Smooth muscle cell (in vitro differentiated cells): ENCODE measurements around the gene C1orf35. TPM values are rescaled to one million over a fixed set of nuclear protein-coding genes. Genes with fewer than 3 reads are reported as not detected.

Source experiments
- DNase-seq: peaks from one replicate; lab custom pipeline; 2025; ENCODE audit not compliant: unreplicated experiment; lab: John Stamatoyannopoulos, UW
- H2AFZ ChIP-seq: fragments of 200-600 bp; sonication (generic); 2 replicates; pipeline ENCODE4 v1.6.0; 2016; ENCODE audit warnings: antibody characterized with exemption, low read depth, mild to moderate bottlenecking
- H3F3A ChIP-seq: fragments of 200-600 bp; sonication (generic); 2 replicates; pipeline ENCODE4 v1.6.0; 2017; ENCODE audit warnings: antibody characterized with exemption, low read depth
- H3K27ac ChIP-seq: fragments of 200-600 bp; sonication (generic); 2 replicates; pipeline ENCODE4 v1.5.1; 2016; ENCODE audit warnings: low read depth, mild to moderate bottlenecking
- H3K27me3 ChIP-seq: fragments of 200-600 bp; sonication (generic); 2 replicates; pipeline ENCODE4 v1.6.1; 2016; ENCODE audit warnings: low read depth, mild to moderate bottlenecking
- H3K36me3 ChIP-seq: fragments of 200-600 bp; sonication (generic); 2 replicates; pipeline ENCODE4 v1.5.1; 2016; ENCODE audit warnings: low read depth
- H3K4me1 ChIP-seq: fragments of 200-600 bp; sonication (generic); 2 replicates; pipeline ENCODE4 v1.5.1; 2016; ENCODE audit warnings: low read depth
- H3K4me2 ChIP-seq: fragments of 200-600 bp; sonication (generic); 2 replicates; pipeline ENCODE4 v1.6.0; 2016; ENCODE audit warnings: mild to moderate bottlenecking
- H3K4me3 ChIP-seq: fragments of 200-600 bp; sonication (generic); 2 replicates; pipeline ENCODE4 v1.5.1; 2016; ENCODE audit warnings: mild to moderate bottlenecking
- H3K79me2 ChIP-seq: fragments of 200-600 bp; sonication (generic); 2 replicates; pipeline ENCODE4 v1.6.0; 2016; ENCODE audit warnings: low read depth, mild to moderate bottlenecking
- H3K9ac ChIP-seq: fragments of 200-600 bp; sonication (generic); 2 replicates; pipeline ENCODE4 v1.6.0; 2016; ENCODE audit warnings: low read depth
- H3K9me3 ChIP-seq: fragments of 200-600 bp; sonication (generic); replicated peaks from 2 replicates; pipeline ENCODE4 v1.5.1; 2016; ENCODE audit warnings: low read depth
- H4K20me1 ChIP-seq: fragments of 200-600 bp; sonication (generic); 2 replicates; pipeline ENCODE4 v1.6.0; 2016; ENCODE audit warnings: low read depth
- CTCF ChIP-seq: fragments of 200-600 bp; sonication (generic); IDR thresholded peaks from 2 replicates; pipeline ENCODE4 v1.5.1; 2017; ENCODE audit warnings: borderline replicate concordance, mild to moderate bottlenecking, antibody characterized with exemption; ENCODE audit not compliant: insufficient read depth, poor library complexity, severe bottlenecking
- WGBS: methylation state at CpG from one replicate; pipeline ENCODE4 v1.1.7; 2016; ENCODE audit warnings: low lambda C conversion rate; 5-methylcytosine and 5-hydroxymethylcytosine counted together
- polyA plus RNA-seq: library from polyadenylated mRNA; unstranded; fragments of >200 nt; fragmentation: Nextera tagmentation; extraction: Ambion mirVana; gene quantifications from 2 replicates; pipeline ENCODE4 v1.2.1, GENCODE V29; 2016
- total RNA-seq: library from RNA; depleted of rRNA; stranded (reverse); fragments of >200 nt; gene quantifications from 2 replicates; pipeline ENCODE4 v1.2.3, GENCODE V29; 2014

The C1orf35 gene
- total and polyA plus RNA-seq, 2 experiments from 2014 or later: 7.6 to 18.7 TPM

- Histone ChIP-seq H3K4me3 (peak overlapping the region; percentile 89), H3K4me2 (peak overlapping the region; percentile 78), H3F3A (no peaks in the 10 kb centered on the region), H3K9me3 (no peaks in the 10 kb centered on the region), H2AFZ (peak overlapping the region; percentile 46), H3K36me3 (no peaks in the 10 kb centered on the region), H3K27ac (peak overlapping the region; percentile 64), H4K20me1 (peaks cover 39% of the 10 kb centered on the region), H3K4me1 (peaks cover 11% of the 10 kb centered on the region), H3K9ac (peak overlapping the region; percentile 59), H3K79me2 (peaks cover 43% of the 10 kb centered on the region), H3K27me3 (peaks cover 25% of the 10 kb centered on the region)
- 24% methylated on average over 30 of the region's 30 CpGs for WGBS
- no peak for DNase-seq
- no peak for TF ChIP-seq CTCF
These were observed 36.3 kb upstream of the C1orf35 start for GRCh38 chr1:228139406-228139930.

GRCh38 chr1:228136901-228137300 is 33.8 kb upstream of the C1orf35 start:
- no peak overlapping the region for H3K4me3 ChIP-seq
- H3K9me3 ChIP-seq: no peaks in the 10 kb centered on the region
- H3K27ac ChIP-seq: no peak overlapping the region
- peaks cover 25% of the 10 kb centered on the region for H3K27me3 ChIP-seq
- no peak overlapping the region for H3K9ac ChIP-seq
- peaks cover 14% of the 10 kb centered on the region for H4K20me1 ChIP-seq
- H3K36me3 ChIP-seq: no peaks in the 10 kb centered on the region
- H3F3A ChIP-seq: no peaks in the 10 kb centered on the region
- TF ChIP-seq CTCF: no peak
- no peak overlapping the region for H2AFZ ChIP-seq
- H3K4me2 ChIP-seq: no peak overlapping the region
- H3K4me1 ChIP-seq: peaks cover 11% of the 10 kb centered on the region
- H3K79me2 ChIP-seq: peaks cover 17% of the 10 kb centered on the region
- WGBS: 57% methylated on average over 1 of the region's 1 CpG
- no peak for DNase-seq

GRCh38 chr1:228134591-228134990 is 31.5 kb upstream of the C1orf35 start:
- Histone ChIP-seq H3K27me3 (peaks cover 25% of the 10 kb centered on the region), H2AFZ (no peak overlapping the region), H4K20me1 (no peaks in the 10 kb centered on the region), H3K79me2 (no peaks in the 10 kb centered on the region), H3K4me2 (no peak overlapping the region), H3K4me3 (no peak overlapping the region), H3K27ac (no peak overlapping the region), H3K36me3 (no peaks in the 10 kb centered on the region), H3K9ac (no peak overlapping the region), H3K9me3 (no peaks in the 10 kb centered on the region), H3F3A (no peaks in the 10 kb centered on the region), H3K4me1 (no peaks in the 10 kb centered on the region)
- TF ChIP-seq CTCF: no peak
- DNase-seq: no peak
- 91% methylated on average over 12 of the region's 12 CpGs for WGBS

- peak overlapping the region; percentile 63 for H3K27ac ChIP-seq
- no peaks in the 10 kb centered on the region for H3K9me3 ChIP-seq
- H4K20me1 ChIP-seq: no peaks in the 10 kb centered on the region
- peaks cover 29% of the 10 kb centered on the region for H3K27me3 ChIP-seq
- WGBS: 68% methylated on average over 2 of the region's 2 CpGs
- no peaks in the 10 kb centered on the region for H3K4me1 ChIP-seq
- H2AFZ ChIP-seq: no peak overlapping the region
- H3K9ac ChIP-seq: peak overlapping the region; percentile 19
- no peak for TF ChIP-seq CTCF
- H3K79me2 ChIP-seq: no peaks in the 10 kb centered on the region
- no peak overlapping the region for H3K4me2 ChIP-seq
- H3K4me3 ChIP-seq: no peak overlapping the region
- no peak for DNase-seq
- no peaks in the 10 kb centered on the region for H3F3A ChIP-seq
- no peaks in the 10 kb centered on the region for H3K36me3 ChIP-seq
These were observed 28.6 kb upstream of the C1orf35 start for GRCh38 chr1:228131766-228132165.
